Stomach (tissue), 4 donors: Measurements from ENCODE around the gene DPF3.

ENCODE experiments used
- POLR2AphosphoS5 ChIP-seq, 3 donors: sonication (generic); formaldehyde crosslinking; IDR thresholded peaks; one replicate each; pipeline ENCODE4 v1.6.1; 2016; ENCODE audit warnings: antibody characterized with exemption in 3 of 3
- TF ChIP-seq, protein P1 (sequence below), 7 experiments: fragments of 450-650 bp in 4 of 7; fragments of 200-600 bp in 3 of 7; sonication (generic) in 3 of 7; IDR thresholded peaks; one replicate each; pipeline ENCODE4 v1.5.1; 2016 to 2019; ENCODE audit warnings: antibody characterized with exemption in 7 of 7, control low read depth in 2 of 7, mild to moderate bottlenecking in 1 of 7

- TF ChIP-seq, protein P1, sequence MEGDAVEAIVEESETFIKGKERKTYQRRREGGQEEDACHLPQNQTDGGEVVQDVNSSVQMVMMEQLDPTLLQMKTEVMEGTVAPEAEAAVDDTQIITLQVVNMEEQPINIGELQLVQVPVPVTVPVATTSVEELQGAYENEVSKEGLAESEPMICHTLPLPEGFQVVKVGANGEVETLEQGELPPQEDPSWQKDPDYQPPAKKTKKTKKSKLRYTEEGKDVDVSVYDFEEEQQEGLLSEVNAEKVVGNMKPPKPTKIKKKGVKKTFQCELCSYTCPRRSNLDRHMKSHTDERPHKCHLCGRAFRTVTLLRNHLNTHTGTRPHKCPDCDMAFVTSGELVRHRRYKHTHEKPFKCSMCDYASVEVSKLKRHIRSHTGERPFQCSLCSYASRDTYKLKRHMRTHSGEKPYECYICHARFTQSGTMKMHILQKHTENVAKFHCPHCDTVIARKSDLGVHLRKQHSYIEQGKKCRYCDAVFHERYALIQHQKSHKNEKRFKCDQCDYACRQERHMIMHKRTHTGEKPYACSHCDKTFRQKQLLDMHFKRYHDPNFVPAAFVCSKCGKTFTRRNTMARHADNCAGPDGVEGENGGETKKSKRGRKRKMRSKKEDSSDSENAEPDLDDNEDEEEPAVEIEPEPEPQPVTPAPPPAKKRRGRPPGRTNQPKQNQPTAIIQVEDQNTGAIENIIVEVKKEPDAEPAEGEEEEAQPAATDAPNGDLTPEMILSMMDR (IDR thresholded peaks at IDR 0.05) = no peak
- no peak for TF ChIP-seq POLR2AphosphoS5 (IDR thresholded peaks at IDR 0.05)
Measured at GRCh38 chr14:72730468-72730867, 163.4 kb downstream of the DPF3 start.
